Panc1 (cell line): ENCODE data around the gene PANK4. TPM values are rescaled to one million over a fixed set of nuclear protein-coding genes. Genes with fewer than 3 reads are reported as not detected.

ENCODE experiments used
- ATAC-seq: fragments of 200-7000 bp; cut with Tn5 transposase; 2 replicates; pipeline ENCODE4 v1.9.1; 2020; ENCODE audit warnings: mild to moderate bottlenecking, moderate library complexity
- BruUV-seq: library from RNA; stranded (reverse); fragments of 400-500 nt; replicated peaks from 2 replicates; lab custom pipeline; 2021; lab: Mats Ljungman, UMichigan
- CTCF ChIA-PET: fragments of 300-600 bp; sonication (Branson Sonifier 250); formaldehyde crosslinking; loops from one replicate; lab custom pipeline; 2022; ENCODE audit warnings: antibody characterized with exemption; lab: Charles Lee
- POLR2A ChIA-PET: fragments of 300-600 bp; sonication (Branson Sonifier 250); formaldehyde crosslinking; loops from one replicate; lab custom pipeline; 2022; ENCODE audit warnings: antibody characterized with exemption; lab: Charles Lee
- DNase-seq: peaks from one replicate; pipeline ENCODE4 v3.0.0-alpha.2; 2010; ENCODE audit warnings: low read depth, low spot score
- H3K27ac ChIP-seq: 2 replicates; pipeline ENCODE4 v1.5.1; 2011; ENCODE audit warnings: mild to moderate bottlenecking, low read length, inconsistent platforms
- H3K27me3 ChIP-seq: fragments of 200-500 bp; sonication (Bioruptor generic); 2 replicates; pipeline ENCODE4 v1.6.0; 2014; ENCODE audit warnings: low read length, inconsistent platforms; ENCODE audit not compliant: control insufficient read depth, insufficient read depth
- H3K36me3 ChIP-seq: fragments of 200-500 bp; sonication (Bioruptor generic); 2 replicates; pipeline ENCODE4 v1.5.1; 2014; ENCODE audit warnings: inconsistent platforms, mild to moderate bottlenecking, low read length, moderate library complexity; ENCODE audit not compliant: control insufficient read depth, insufficient read depth
- H3K4me1 ChIP-seq: 2 replicates; pipeline ENCODE4 v1.5.1; 2011; ENCODE audit warnings: inconsistent platforms, mild to moderate bottlenecking, low read length, moderate library complexity; ENCODE audit not compliant: control insufficient read depth, insufficient read depth
- H3K4me3 ChIP-seq, 2 experiments: 2 replicates each; pipeline ENCODE4 v1.5.1; 2011 to 2012; ENCODE audit warnings: low read depth in 2 of 2, low read length in 2 of 2, mild to moderate bottlenecking in 2 of 2, inconsistent platforms in 1 of 2, moderate library complexity in 1 of 2
- H3K9me3 ChIP-seq: fragments of 200-500 bp; sonication (Bioruptor generic); 2 replicates; pipeline ENCODE4 v1.5.1; 2014; ENCODE audit warnings: low read depth, mild to moderate bottlenecking, inconsistent platforms, low read length, moderate library complexity; ENCODE audit not compliant: control insufficient read depth, insufficient read depth
- POLR2AphosphoS5 ChIP-seq: IDR thresholded peaks from 2 replicates; pipeline ENCODE4 v1.6.1; 2012; ENCODE audit warnings: mild to moderate bottlenecking, low read depth, low read length, moderate library complexity
- SIN3A ChIP-seq: IDR thresholded peaks from 2 replicates; pipeline ENCODE4 v1.6.1; 2012; ENCODE audit warnings: low read depth, mild to moderate bottlenecking, low read length, moderate library complexity, borderline replicate concordance; ENCODE audit not compliant: insufficient read depth
- TCF7L2 ChIP-seq: IDR thresholded peaks from 2 replicates; pipeline ENCODE4 v1.6.1; 2011; ENCODE audit warnings: mild to moderate bottlenecking, low read depth, low read length, inconsistent platforms
- in situ Hi-C: cut with HindIII; loops from 2 replicates; pipeline ENCODE4 v1.10.0; 2016; ENCODE audit warnings: low sequenced_read_pairs, low pct_unique_long_range_greater_than_20kb
- intact Hi-C: fragments of 100-400 bp; cut with micrococcal nuclease; formaldehyde crosslinking; loops from one replicate; pipeline ENCODE4 v1.10.0; 2022; ENCODE audit not compliant: unreplicated experiment
- total RNA-seq: library from RNA; stranded (reverse); gene quantifications from one replicate; pipeline ENCODE4 v1.2.1, GENCODE V29; 2021; ENCODE audit not compliant: unreplicated experiment
- TF ChIP-seq, protein P1 (sequence below): fragments of 450-650 bp; IDR thresholded peaks from 2 replicates; pipeline ENCODE4 v1.5.1; 2017; ENCODE audit warnings: mild to moderate bottlenecking
- TF ChIP-seq, protein P2 (sequence below), 2 experiments: IDR thresholded peaks; 2 replicates each; pipeline ENCODE4 v1.6.1; 2011 to 2012; ENCODE audit warnings: low read depth in 2 of 2, control low read depth in 1 of 2, low read length in 1 of 2, mild to moderate bottlenecking in 1 of 2, moderate library complexity in 1 of 2; ENCODE audit not compliant: insufficient read depth in 1 of 2

PANK4 gene
- total RNA-seq, 1 experiment from 2014 or later = 35.9 TPM

- in situ Hi-C loops (no loop called here), intact Hi-C loops (no loop called here)
- POLR2A ChIA-PET = interaction anchor here (0.7 kb wide), 1 partner anchor 172 kb away, joined by 6 read pairs; no protein-coding TSS in a partner anchor
- no TSS peak for BruUV-seq
- Histone ChIP-seq H3K4me1 (no peaks in the 10 kb centered on the region; the same call in 1 of the 2 replicates), H3K4me3 (no peak overlapping the region), H3K27ac (no peak overlapping the region), H3K9me3 (no peaks in the 10 kb centered on the region), H3K36me3 (no peaks in the 10 kb centered on the region), H3K27me3 (no peaks in the 10 kb centered on the region)
- TF ChIP-seq, protein P1, sequence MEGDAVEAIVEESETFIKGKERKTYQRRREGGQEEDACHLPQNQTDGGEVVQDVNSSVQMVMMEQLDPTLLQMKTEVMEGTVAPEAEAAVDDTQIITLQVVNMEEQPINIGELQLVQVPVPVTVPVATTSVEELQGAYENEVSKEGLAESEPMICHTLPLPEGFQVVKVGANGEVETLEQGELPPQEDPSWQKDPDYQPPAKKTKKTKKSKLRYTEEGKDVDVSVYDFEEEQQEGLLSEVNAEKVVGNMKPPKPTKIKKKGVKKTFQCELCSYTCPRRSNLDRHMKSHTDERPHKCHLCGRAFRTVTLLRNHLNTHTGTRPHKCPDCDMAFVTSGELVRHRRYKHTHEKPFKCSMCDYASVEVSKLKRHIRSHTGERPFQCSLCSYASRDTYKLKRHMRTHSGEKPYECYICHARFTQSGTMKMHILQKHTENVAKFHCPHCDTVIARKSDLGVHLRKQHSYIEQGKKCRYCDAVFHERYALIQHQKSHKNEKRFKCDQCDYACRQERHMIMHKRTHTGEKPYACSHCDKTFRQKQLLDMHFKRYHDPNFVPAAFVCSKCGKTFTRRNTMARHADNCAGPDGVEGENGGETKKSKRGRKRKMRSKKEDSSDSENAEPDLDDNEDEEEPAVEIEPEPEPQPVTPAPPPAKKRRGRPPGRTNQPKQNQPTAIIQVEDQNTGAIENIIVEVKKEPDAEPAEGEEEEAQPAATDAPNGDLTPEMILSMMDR = no peak
- no peak for ATAC-seq
- DNase-seq = no peak
- CTCF ChIA-PET = no interaction called here
Measured at GRCh38 chr1:2564006-2564814, 37.8 kb upstream of the PANK4 start.

DNA sequence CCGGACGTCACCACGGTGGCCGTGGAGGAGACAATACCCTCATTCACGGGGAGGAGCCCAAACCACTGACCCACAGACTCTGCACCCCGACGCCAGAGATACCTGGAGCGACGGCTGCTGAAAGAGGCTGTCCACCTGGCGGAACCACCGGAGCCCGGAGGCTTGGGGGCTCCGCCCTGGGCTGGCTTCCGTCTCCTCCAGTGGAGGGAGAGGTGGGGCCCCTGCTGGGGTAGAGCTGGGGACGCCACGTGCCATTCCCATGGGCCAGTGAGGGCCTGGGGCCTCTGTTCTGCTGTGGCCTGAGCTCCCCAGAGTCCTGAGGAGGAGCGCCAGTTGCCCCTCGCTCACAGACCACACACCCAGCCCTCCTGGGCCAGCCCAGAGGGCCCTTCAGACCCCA is 36.8 kb upstream of the PANK4 start:
- POLR2A ChIA-PET = interaction anchor here (0.7 kb wide), 1 partner anchor 128 kb away, joined by 11 read pairs; no protein-coding TSS in a partner anchor

More for the DNA sequence above, 36.8 kb upstream of the PANK4 start:
- CTCF ChIA-PET = interaction anchor here (0.5 kb wide), 1 partner anchor 14 kb away, joined by 5 read pairs; no protein-coding TSS in a partner anchor
- no peaks in the 10 kb centered on the region for H3K27me3 ChIP-seq
- no peaks in the 10 kb centered on the region for H3K36me3 ChIP-seq
- in situ Hi-C loops = no loop called here
- H3K4me3 ChIP-seq = no peak overlapping the region
- no peaks in the 10 kb centered on the region for H3K9me3 ChIP-seq
- intact Hi-C loops = no loop called here
- TF ChIP-seq, protein P1 = no peak
- no peak for TF ChIP-seq TCF7L2
- TF ChIP-seq POLR2AphosphoS5 = no peak
- no peak for TF ChIP-seq SIN3A
- TF ChIP-seq, protein P2, sequence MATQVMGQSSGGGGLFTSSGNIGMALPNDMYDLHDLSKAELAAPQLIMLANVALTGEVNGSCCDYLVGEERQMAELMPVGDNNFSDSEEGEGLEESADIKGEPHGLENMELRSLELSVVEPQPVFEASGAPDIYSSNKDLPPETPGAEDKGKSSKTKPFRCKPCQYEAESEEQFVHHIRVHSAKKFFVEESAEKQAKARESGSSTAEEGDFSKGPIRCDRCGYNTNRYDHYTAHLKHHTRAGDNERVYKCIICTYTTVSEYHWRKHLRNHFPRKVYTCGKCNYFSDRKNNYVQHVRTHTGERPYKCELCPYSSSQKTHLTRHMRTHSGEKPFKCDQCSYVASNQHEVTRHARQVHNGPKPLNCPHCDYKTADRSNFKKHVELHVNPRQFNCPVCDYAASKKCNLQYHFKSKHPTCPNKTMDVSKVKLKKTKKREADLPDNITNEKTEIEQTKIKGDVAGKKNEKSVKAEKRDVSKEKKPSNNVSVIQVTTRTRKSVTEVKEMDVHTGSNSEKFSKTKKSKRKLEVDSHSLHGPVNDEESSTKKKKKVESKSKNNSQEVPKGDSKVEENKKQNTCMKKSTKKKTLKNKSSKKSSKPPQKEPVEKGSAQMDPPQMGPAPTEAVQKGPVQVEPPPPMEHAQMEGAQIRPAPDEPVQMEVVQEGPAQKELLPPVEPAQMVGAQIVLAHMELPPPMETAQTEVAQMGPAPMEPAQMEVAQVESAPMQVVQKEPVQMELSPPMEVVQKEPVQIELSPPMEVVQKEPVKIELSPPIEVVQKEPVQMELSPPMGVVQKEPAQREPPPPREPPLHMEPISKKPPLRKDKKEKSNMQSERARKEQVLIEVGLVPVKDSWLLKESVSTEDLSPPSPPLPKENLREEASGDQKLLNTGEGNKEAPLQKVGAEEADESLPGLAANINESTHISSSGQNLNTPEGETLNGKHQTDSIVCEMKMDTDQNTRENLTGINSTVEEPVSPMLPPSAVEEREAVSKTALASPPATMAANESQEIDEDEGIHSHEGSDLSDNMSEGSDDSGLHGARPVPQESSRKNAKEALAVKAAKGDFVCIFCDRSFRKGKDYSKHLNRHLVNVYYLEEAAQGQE (IDR thresholded peaks at IDR 0.05; ENCODE audit: insufficient read depth in 1 of 2, low read depth in 2 of 2, low read length in 1 of 2) = no peak
- BruUV-seq = no TSS peak
- no peak overlapping the region for H3K27ac ChIP-seq
- no peaks in the 10 kb centered on the region; the same call in 1 of the 2 replicates for H3K4me1 ChIP-seq
- no peak for ATAC-seq
- no peak for DNase-seq
